Measurements from ENCODE around the gene C1orf21. TPM values are rescaled to one million over a fixed set of nuclear protein-coding genes. Genes with fewer than 3 reads are reported as not detected.

C1orf21 gene
- total RNA-seq, 4 donors from 2014 or later, result 36.3 to 115 (median 79.4) TPM

DNA sequence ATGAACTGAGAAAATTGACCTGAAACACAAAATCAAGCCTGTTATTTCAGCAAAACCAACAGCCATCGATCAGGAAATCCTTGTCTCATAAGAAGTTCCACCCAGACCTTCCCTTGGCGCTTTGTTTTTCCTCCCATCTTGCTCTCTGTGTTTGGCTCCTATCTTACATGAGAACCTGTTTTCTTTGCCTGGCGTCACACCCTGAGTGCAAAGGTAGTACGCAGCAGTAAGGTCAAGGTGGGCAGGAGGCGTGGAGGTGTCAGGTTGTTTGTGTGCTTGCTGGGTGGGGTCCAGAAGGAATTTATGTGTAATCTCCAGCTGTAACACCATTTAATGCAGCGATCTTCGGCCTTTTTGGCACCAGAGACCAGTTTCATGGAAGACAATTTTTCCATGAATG lies 50.5 kb downstream of the C1orf21 start:
- H3K27me3 ChIP-seq, result no peaks in the 10 kb centered on the region
- H3K9me3 ChIP-seq, result no peaks in the 10 kb centered on the region
- peaks cover 0 to 7% (median 1%) of the 10 kb centered on the region in 4 donors for H3K4me1 ChIP-seq
- peak in 2 of 3 donors; percentile 79 to 86 for DNase-seq
- peak overlapping the region in 3 of 4 donors; percentile 41 to 77 (median 49) for H3K27ac ChIP-seq
- H3K4me3 ChIP-seq, result no peak overlapping the region
- H3K36me3 ChIP-seq, result no peaks in the 10 kb centered on the region
- TF ChIP-seq, protein P1, sequence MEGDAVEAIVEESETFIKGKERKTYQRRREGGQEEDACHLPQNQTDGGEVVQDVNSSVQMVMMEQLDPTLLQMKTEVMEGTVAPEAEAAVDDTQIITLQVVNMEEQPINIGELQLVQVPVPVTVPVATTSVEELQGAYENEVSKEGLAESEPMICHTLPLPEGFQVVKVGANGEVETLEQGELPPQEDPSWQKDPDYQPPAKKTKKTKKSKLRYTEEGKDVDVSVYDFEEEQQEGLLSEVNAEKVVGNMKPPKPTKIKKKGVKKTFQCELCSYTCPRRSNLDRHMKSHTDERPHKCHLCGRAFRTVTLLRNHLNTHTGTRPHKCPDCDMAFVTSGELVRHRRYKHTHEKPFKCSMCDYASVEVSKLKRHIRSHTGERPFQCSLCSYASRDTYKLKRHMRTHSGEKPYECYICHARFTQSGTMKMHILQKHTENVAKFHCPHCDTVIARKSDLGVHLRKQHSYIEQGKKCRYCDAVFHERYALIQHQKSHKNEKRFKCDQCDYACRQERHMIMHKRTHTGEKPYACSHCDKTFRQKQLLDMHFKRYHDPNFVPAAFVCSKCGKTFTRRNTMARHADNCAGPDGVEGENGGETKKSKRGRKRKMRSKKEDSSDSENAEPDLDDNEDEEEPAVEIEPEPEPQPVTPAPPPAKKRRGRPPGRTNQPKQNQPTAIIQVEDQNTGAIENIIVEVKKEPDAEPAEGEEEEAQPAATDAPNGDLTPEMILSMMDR (IDR thresholded peaks at IDR 0.05), result no peak
- peak in 1 of 2 donors; percentile 31 for TF ChIP-seq POLR2A (IDR thresholded peaks at IDR 0.05)

DNA sequence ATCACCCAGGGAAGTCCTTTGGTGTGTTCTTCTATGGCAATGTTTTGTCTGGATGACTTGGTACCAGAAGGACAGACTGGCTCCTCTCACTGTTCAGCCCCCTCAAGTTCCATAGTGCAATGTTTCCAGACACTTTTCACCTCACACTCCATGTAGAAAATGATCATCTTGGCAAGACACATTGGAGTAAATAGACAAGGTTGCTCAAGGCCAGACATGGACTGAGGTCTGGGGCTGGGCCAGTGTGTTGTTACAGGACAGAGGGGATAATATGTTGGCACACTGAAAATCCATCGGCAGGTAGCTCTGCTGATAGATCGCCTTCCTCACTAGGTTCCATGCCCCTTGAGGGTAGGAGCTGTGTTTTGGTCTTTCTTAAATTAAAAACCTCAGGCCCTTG lies 51.5 kb downstream of the C1orf21 start:
- Histone ChIP-seq H3K9me3 (no peaks in the 10 kb centered on the region), H3K36me3 (no peaks in the 10 kb centered on the region), H3K4me1 (peaks cover 0 to 17% (median 3%) of the 10 kb centered on the region in 4 donors), H3K4me3 (no peak overlapping the region), H3K27me3 (no peaks in the 10 kb centered on the region), H3K27ac (peak overlapping the region in 2 of 4 donors; percentile 49 to 77)
- TF ChIP-seq POLR2A (IDR thresholded peaks at IDR 0.05), result no peak
- TF ChIP-seq, protein P1 (IDR thresholded peaks at IDR 0.05), result no peak
- DNase-seq, result no peak

DNA sequence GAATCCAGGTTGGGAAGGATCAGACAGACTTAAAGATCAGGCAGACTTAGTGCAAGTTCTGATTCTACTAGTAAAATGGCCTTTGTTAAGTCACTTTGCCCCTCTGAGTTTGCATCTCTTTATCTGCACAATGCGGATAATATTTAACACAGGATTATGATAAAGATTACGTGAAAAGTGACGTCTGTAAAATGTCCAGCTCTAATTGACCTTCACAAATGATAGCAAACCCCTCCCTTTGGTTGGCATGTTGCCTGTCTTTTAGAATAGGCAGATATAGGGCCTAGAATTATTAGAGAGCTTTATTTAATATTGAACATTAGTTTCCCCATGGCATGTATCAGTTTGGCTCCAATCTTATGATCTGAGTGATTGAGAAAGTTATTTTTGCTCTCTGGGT lies 55.4 kb downstream of the C1orf21 start:
- TF ChIP-seq POLR2A (IDR thresholded peaks at IDR 0.05), result peak in 1 of 2 donors; percentile 17
- TF ChIP-seq, protein P1 (IDR thresholded peaks at IDR 0.05), result no peak
- H3K27me3 ChIP-seq, result no peaks in the 10 kb centered on the region
- no peak overlapping the region for H3K4me3 ChIP-seq
- H3K36me3 ChIP-seq, result no peaks in the 10 kb centered on the region
- H3K4me1 ChIP-seq, result peaks cover 0 to 14% (median 2%) of the 10 kb centered on the region in 4 donors
- DNase-seq, result no peak
- no peaks in the 10 kb centered on the region for H3K9me3 ChIP-seq
- H3K27ac ChIP-seq, result peak overlapping the region in 2 of 4 donors; percentile 17 to 63

DNA sequence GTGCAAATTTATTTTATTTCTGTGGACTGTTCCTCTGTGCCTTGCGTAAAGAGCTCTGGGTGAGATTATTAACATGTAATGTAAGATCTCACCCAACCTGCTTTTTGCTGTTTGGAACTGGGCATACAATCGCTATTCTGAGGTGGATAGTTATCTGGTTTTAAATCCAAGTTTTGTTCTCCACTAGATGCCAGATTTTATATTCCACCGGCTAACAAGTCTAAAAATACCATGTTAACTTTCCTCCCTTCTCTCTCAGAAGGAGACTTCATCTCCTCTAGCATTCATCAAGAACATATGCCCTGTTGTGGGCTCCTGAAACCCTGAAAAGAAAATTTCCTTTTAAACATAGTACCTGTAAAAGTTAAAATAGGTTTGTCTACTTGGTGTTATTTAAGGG lies 56.4 kb downstream of the C1orf21 start:
- TF ChIP-seq, protein P1 (IDR thresholded peaks at IDR 0.05), result no peak
- no peak for TF ChIP-seq POLR2A (IDR thresholded peaks at IDR 0.05)
- Histone ChIP-seq H3K4me1 (peaks cover 0 to 14% (median 2%) of the 10 kb centered on the region in 4 donors), H3K36me3 (no peaks in the 10 kb centered on the region), H3K27me3 (no peaks in the 10 kb centered on the region), H3K9me3 (no peaks in the 10 kb centered on the region), H3K27ac (peak overlapping the region in 2 of 4 donors; percentile 17 to 63), H3K4me3 (no peak overlapping the region)
- DNase-seq, result no peak

DNA sequence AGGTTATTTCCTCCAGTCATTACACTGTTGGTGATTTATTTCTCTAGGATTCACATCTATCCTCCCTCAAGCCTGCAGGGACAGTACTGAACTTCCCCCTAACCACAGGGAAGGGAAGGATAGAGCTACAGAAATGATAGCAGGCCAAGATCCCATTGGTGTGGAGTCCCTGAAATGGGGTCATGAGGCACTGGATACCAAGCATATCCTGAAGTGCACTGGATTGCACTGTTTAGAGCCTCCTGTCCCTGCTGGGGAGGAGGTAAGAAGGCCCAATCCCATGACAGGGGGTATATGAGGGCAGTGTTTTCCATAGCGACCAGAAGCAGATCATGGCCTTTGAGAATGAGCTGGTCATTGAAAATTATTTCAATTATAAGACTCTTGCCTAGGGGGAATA lies 56.8 kb downstream of the C1orf21 start:
- no peak for DNase-seq
- no peaks in the 10 kb centered on the region for H3K9me3 ChIP-seq
- H3K4me1 ChIP-seq, result peaks cover 0 to 14% (median 2%) of the 10 kb centered on the region in 4 donors
- TF ChIP-seq POLR2A (IDR thresholded peaks at IDR 0.05), result no peak
- TF ChIP-seq, protein P1 (IDR thresholded peaks at IDR 0.05), result no peak
- H3K4me3 ChIP-seq, result no peak overlapping the region
- H3K27ac ChIP-seq, result peak overlapping the region in 1 of 4 donors; percentile 63
- H3K27me3 ChIP-seq, result no peaks in the 10 kb centered on the region
- no peaks in the 10 kb centered on the region for H3K36me3 ChIP-seq

DNA sequence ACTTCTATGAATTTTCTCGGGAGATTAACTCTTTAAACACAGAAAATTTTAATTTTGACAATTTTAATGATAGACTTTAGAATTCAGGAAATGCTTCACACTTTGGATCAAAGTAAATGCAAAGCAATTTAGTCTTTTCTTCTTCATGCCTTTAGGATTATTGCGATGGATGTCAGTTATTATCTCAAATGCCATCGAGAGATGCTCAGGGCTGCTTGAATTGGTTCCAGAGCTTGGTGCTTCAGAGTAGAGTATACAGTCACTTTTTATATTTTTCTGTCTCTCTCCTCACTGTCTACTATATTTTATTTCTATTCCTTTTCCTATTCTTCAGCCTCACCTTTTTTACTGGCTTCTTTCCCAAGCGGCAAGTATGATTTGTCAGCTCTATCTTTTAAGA lies 59.2 kb downstream of the C1orf21 start:
- no peak overlapping the region for H3K4me3 ChIP-seq
- H3K9me3 ChIP-seq, result no peaks in the 10 kb centered on the region
- TF ChIP-seq POLR2A (IDR thresholded peaks at IDR 0.05), result no peak
- TF ChIP-seq, protein P1 (IDR thresholded peaks at IDR 0.05), result no peak
- no peaks in the 10 kb centered on the region for H3K36me3 ChIP-seq
- no peaks in the 10 kb centered on the region for H3K27me3 ChIP-seq
- no peak overlapping the region for H3K27ac ChIP-seq
- DNase-seq, result no peak
- peaks cover 0 to 14% (median 2%) of the 10 kb centered on the region in 4 donors for H3K4me1 ChIP-seq

All from Peyer's patch (tissue), 4 donors.